ENCODE results near the gene MISP.
A peak's percentile ranks its signal among the peaks of the same experiment; 100 is the strongest.

MISP gene

GRCh38 chr19:746956-747355, 4.0 kb upstream of the MISP start:
- no peak for DNase-seq (ENCODE audit: low spot score)

GRCh38 chr19:747432-748273, 3.3 kb upstream of the MISP start:
- DNase-seq (ENCODE audit: low spot score), result no peak

- no peak for DNase-seq (ENCODE audit: low spot score)
These were observed 2.7 kb upstream of the MISP start for GRCh38 chr19:748274-748598.

GRCh38 chr19:749811-750210, 1.1 kb upstream of the MISP start:
- DNase-seq (ENCODE audit: low spot score), result no peak

- DNase-seq (ENCODE audit: low spot score), result no peak
These were observed 809 bp downstream of the MISP start for GRCh38 chr19:751501-752341.

GRCh38 chr19:752652-753517, 2.0 kb downstream of the MISP start:
- no peak for DNase-seq (ENCODE audit: low spot score)

GRCh38 chr19:754530-754929, 3.6 kb downstream of the MISP start:
- DNase-seq (ENCODE audit: low spot score), result no peak

- DNase-seq (ENCODE audit: low spot score), result no peak
These were observed 4.2 kb downstream of the MISP start for GRCh38 chr19:755063-755462.

GRCh38 chr19:756236-756635, 5.3 kb downstream of the MISP start:
- DNase-seq (ENCODE audit: low spot score), result no peak

GRCh38 chr19:756821-757688, 6.1 kb downstream of the MISP start:
- no peak for DNase-seq (ENCODE audit: low spot score)

GRCh38 chr19:757811-758668, 7.1 kb downstream of the MISP start:
- no peak for DNase-seq (ENCODE audit: low spot score)

GRCh38 chr19:763181-763580, 12.3 kb downstream of the MISP start:
- DNase-seq (ENCODE audit: low spot score), result no peak

GRCh38 chr19:763869-764268, 13.0 kb downstream of the MISP start:
- DNase-seq (ENCODE audit: low spot score), result no peak

GRCh38 chr19:764301-764700, 13.4 kb downstream of the MISP start:
- no peak for DNase-seq (ENCODE audit: low spot score)

- no peak for DNase-seq (ENCODE audit: low spot score)
These were observed 14.3 kb downstream of the MISP start for GRCh38 chr19:765179-765738.

GRCh38 chr19:768424-768823, 17.5 kb downstream of the MISP start:
- DNase-seq (ENCODE audit: low spot score), result no peak

GRCh38 chr19:769616-770015, 18.7 kb downstream of the MISP start:
- no peak for DNase-seq (ENCODE audit: low spot score)

GRCh38 chr19:771332-771785, 20.4 kb downstream of the MISP start:
- peak; percentile 53 for DNase-seq (ENCODE audit: low spot score)

- DNase-seq (ENCODE audit: low spot score), result no peak
These were observed 21.2 kb downstream of the MISP start for GRCh38 chr19:772063-772462.

Measured in germinal center (tissue), 1 donor.